ENCODE results near the gene GNB1L. TPM values are rescaled to one million over a fixed set of nuclear protein-coding genes. Genes with fewer than 3 reads are reported as not detected.

GNB1L gene
- total RNA-seq, 1 donor from 2014 or later, result 3.7 TPM

- Mint-ChIP-seq H3K9me3 (ENCODE audit: unreplicated experiment) (no peaks in the 10 kb centered on the region), H3K4me1 (ENCODE audit: unreplicated experiment) (peaks cover 23% of the 10 kb centered on the region), H3K27me3 (ENCODE audit: unreplicated experiment) (peaks cover 20% of the 10 kb centered on the region), H3K36me3 (ENCODE audit: low read depth, unreplicated experiment) (no peaks in the 10 kb centered on the region), H3K4me3 (ENCODE audit: unreplicated experiment) (no peak overlapping the region), H3K27ac (ENCODE audit: unreplicated experiment) (no peak overlapping the region)
- TF ChIP-seq, protein P1, sequence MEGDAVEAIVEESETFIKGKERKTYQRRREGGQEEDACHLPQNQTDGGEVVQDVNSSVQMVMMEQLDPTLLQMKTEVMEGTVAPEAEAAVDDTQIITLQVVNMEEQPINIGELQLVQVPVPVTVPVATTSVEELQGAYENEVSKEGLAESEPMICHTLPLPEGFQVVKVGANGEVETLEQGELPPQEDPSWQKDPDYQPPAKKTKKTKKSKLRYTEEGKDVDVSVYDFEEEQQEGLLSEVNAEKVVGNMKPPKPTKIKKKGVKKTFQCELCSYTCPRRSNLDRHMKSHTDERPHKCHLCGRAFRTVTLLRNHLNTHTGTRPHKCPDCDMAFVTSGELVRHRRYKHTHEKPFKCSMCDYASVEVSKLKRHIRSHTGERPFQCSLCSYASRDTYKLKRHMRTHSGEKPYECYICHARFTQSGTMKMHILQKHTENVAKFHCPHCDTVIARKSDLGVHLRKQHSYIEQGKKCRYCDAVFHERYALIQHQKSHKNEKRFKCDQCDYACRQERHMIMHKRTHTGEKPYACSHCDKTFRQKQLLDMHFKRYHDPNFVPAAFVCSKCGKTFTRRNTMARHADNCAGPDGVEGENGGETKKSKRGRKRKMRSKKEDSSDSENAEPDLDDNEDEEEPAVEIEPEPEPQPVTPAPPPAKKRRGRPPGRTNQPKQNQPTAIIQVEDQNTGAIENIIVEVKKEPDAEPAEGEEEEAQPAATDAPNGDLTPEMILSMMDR (IDR thresholded peaks at IDR 0.05; ENCODE audit: unreplicated experiment), result peak; percentile 41
- DNase-seq (ENCODE audit: low spot score), result peak; percentile 53
These were observed 87.9 kb downstream of the GNB1L start for GRCh38 chr22:19766511-19767426.

GRCh38 chr22:19766240-19766510 is 88.5 kb downstream of the GNB1L start:
- peaks cover 25% of the 10 kb centered on the region for H3K4me1 Mint-ChIP-seq (ENCODE audit: unreplicated experiment)
- no peak overlapping the region for H3K4me3 Mint-ChIP-seq (ENCODE audit: unreplicated experiment)
- TF ChIP-seq, protein P1 (IDR thresholded peaks at IDR 0.05; ENCODE audit: unreplicated experiment), result no peak
- H3K36me3 Mint-ChIP-seq (ENCODE audit: low read depth, unreplicated experiment), result no peaks in the 10 kb centered on the region
- H3K9me3 Mint-ChIP-seq (ENCODE audit: unreplicated experiment), result no peaks in the 10 kb centered on the region
- no peak for DNase-seq (ENCODE audit: low spot score)
- H3K27me3 Mint-ChIP-seq (ENCODE audit: unreplicated experiment), result peaks cover 23% of the 10 kb centered on the region
- no peak overlapping the region for H3K27ac Mint-ChIP-seq (ENCODE audit: unreplicated experiment)

DNA sequence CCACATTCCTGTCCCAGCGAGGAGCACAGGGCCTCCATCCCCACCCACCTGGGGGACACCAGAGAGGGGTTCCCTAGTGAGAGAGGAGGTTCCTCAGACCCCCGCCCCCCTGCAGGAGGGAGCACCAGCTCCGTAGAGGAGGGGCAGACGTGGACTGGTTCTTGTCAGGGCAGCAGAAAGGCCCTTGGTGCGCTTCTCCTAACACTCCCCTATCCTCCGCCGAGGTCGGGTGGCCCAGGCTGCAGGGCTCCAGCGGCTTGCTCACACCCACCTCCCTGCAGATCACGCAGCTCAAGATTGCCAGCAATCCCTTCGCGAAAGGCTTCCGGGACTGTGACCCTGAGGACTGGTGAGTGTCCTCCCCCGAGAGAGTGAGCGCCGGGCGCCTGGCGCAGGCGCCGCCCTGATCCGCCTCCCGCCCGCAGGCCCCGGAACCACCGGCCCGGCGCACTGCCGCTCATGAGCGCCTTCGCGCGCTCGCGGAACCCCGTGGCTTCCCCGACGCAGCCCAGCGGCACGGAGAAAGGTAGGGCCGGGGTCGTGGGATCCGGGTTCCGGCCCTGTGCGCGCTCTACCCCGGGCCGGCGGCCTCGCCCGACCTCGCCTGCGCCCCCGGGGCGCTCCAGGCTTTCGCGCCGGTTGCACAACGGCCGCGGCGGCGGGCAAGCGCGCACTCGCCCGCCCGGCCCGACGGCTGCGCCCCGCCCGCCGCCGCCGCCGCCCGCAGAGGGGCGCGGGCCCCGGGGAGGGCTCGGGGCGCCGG is 89.0 kb downstream of the GNB1L start:
- H3K4me3 Mint-ChIP-seq (ENCODE audit: unreplicated experiment), result no peak overlapping the region
- peaks cover 22% of the 10 kb centered on the region for H3K27me3 Mint-ChIP-seq (ENCODE audit: unreplicated experiment)
- H3K27ac Mint-ChIP-seq (ENCODE audit: unreplicated experiment), result no peak overlapping the region

GRCh38 chr22:19764636-19765476 is 89.8 kb downstream of the GNB1L start:
- no peak overlapping the region for H3K4me3 Mint-ChIP-seq (ENCODE audit: unreplicated experiment)
- no peak for DNase-seq (ENCODE audit: low spot score)

More for the DNA sequence above, 89.0 kb downstream of the GNB1L start:
- H3K36me3 Mint-ChIP-seq (ENCODE audit: low read depth, unreplicated experiment), result no peaks in the 10 kb centered on the region
- no peak for DNase-seq (ENCODE audit: low spot score)
- TF ChIP-seq, protein P1 (IDR thresholded peaks at IDR 0.05; ENCODE audit: unreplicated experiment), result no peak
- H3K4me1 Mint-ChIP-seq (ENCODE audit: unreplicated experiment), result peaks cover 25% of the 10 kb centered on the region
- no peaks in the 10 kb centered on the region for H3K9me3 Mint-ChIP-seq (ENCODE audit: unreplicated experiment)

More at GRCh38 chr22:19764636-19765476, 89.8 kb downstream of the GNB1L start:
- TF ChIP-seq, protein P1 (IDR thresholded peaks at IDR 0.05; ENCODE audit: unreplicated experiment), result no peak
- Mint-ChIP-seq H3K36me3 (ENCODE audit: low read depth, unreplicated experiment) (peaks cover 6% of the 10 kb centered on the region), H3K4me1 (ENCODE audit: unreplicated experiment) (peaks cover 30% of the 10 kb centered on the region), H3K9me3 (ENCODE audit: unreplicated experiment) (no peaks in the 10 kb centered on the region), H3K27ac (ENCODE audit: unreplicated experiment) (no peak overlapping the region), H3K27me3 (ENCODE audit: unreplicated experiment) (peaks cover 25% of the 10 kb centered on the region)
